SK-N-SH treated with all-trans-retinoic acid at 6 μM for 48 hours (cell line): Measurements from ENCODE around the gene HBB.

ENCODE experiments used
- BACH2 ChIP-seq: fragments of 250-450 bp; sonication (Bioruptor Pico); IDR thresholded peaks from 2 replicates; pipeline ENCODE4 v1.9.0; 2021; ENCODE audit warnings: mild to moderate bottlenecking, borderline replicate concordance
- CREB5 ChIP-seq: fragments of 250-450 bp; sonication (Bioruptor Pico); IDR thresholded peaks from 2 replicates; pipeline ENCODE4 v1.5.1; 2020; ENCODE audit warnings: low read depth, mild to moderate bottlenecking, moderate library complexity
- CSDC2 ChIP-seq: fragments of 250-450 bp; sonication (Bioruptor Pico); IDR thresholded peaks from 2 replicates; pipeline ENCODE4 v1.5.0; 2020; ENCODE audit warnings: mild to moderate bottlenecking, moderate library complexity
- CSRNP3 ChIP-seq: fragments of 250-450 bp; sonication (Bioruptor Pico); IDR thresholded peaks from 2 replicates; pipeline ENCODE4 v1.5.1; 2021; ENCODE audit warnings: mild to moderate bottlenecking, moderate library complexity
- GLIS3 ChIP-seq: fragments of 250-450 bp; sonication (Bioruptor Pico); IDR thresholded peaks from 2 replicates; pipeline ENCODE4 v1.5.0; 2020; ENCODE audit warnings: mild to moderate bottlenecking, moderate library complexity
- OSR1 ChIP-seq: fragments of 250-450 bp; sonication (Bioruptor Pico); IDR thresholded peaks from 2 replicates; pipeline ENCODE4 v1.8.0; 2022; ENCODE audit warnings: moderate library complexity, mild to moderate bottlenecking, inconsistent platforms
- PATZ1 ChIP-seq: fragments of 250-450 bp; sonication (Bioruptor Pico); IDR thresholded peaks from 2 replicates; pipeline ENCODE4 v1.8.0; 2020; ENCODE audit warnings: mild to moderate bottlenecking, moderate library complexity, borderline replicate concordance
- POU6F1 ChIP-seq: fragments of 250-450 bp; sonication (Bioruptor Pico); IDR thresholded peaks from 2 replicates; pipeline ENCODE4 v1.8.0; 2021; ENCODE audit warnings: low read depth, mild to moderate bottlenecking, moderate library complexity, borderline replicate concordance
- RARB ChIP-seq: fragments of 250-450 bp; sonication (Bioruptor Pico); IDR thresholded peaks from 2 replicates; pipeline ENCODE4 v1.8.0; 2021; ENCODE audit warnings: mild to moderate bottlenecking, moderate library complexity
- SNAI2 ChIP-seq: fragments of 250-450 bp; sonication (Bioruptor Pico); IDR thresholded peaks from 2 replicates; pipeline ENCODE4 v1.5.0; 2020; ENCODE audit warnings: mild to moderate bottlenecking, moderate library complexity
- TOX ChIP-seq: fragments of 250-450 bp; sonication (Bioruptor Pico); IDR thresholded peaks from 2 replicates; pipeline ENCODE4 v1.8.0; 2021; ENCODE audit warnings: mild to moderate bottlenecking, moderate library complexity, borderline replicate concordance
- ZFP30 ChIP-seq: fragments of 450-650 bp; formaldehyde crosslinking; IDR thresholded peaks from 2 replicates; pipeline ENCODE4 v1.5.0; 2022; ENCODE audit warnings: mild to moderate bottlenecking, moderate library complexity

- TF ChIP-seq BACH2 (no peak), POU6F1 (CRISPR knock-in tag) (no peak), ZFP30 (CRISPR knock-in tag) (no peak), SNAI2 (no peak), OSR1 (CRISPR knock-in tag) (no peak), GLIS3 (CRISPR knock-in tag) (no peak), TOX (CRISPR knock-in tag) (no peak), CSDC2 (CRISPR knock-in tag) (no peak), PATZ1 (CRISPR knock-in tag) (no peak), CREB5 (no peak), CSRNP3 (CRISPR knock-in tag) (no peak), RARB (CRISPR knock-in tag) (no peak)
Observed at GRCh38 chr11:5252192-5252918, 25.5 kb upstream of the HBB start.
